ENCODE measurements around the gene CTXN1.

CTXN1 gene

DNA sequence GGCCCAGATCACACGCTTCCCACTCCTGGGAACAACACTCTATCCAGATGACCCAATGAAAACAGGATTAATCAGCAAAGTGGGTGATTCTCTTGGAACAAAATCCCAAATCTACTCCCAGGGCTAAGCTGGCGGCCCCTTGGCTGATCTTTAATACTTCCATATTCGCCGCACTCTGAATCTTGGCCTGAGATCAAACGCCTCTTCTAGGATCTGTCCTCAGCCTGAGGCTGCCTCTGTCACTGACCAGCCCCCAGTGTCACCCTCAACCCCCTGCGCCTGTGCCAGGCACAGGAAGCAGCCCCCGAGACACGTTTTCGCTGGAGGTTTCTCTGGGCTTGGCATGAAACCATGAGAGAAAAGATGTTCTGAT, 2.4 kb upstream of the CTXN1 start:
- DNase-seq (ENCODE audit: low read depth in 1 of 2, low spot score in 1 of 2), result no peak
- no peak for TF ChIP-seq JUND (IDR thresholded peaks at IDR 0.05; ENCODE audit: low read depth)
- in situ Hi-C loops (cut with HindIII; ENCODE audit: low pct_unique_long_range_greater_than_20kb, low sequenced_read_pairs), result no loop called here

DNA sequence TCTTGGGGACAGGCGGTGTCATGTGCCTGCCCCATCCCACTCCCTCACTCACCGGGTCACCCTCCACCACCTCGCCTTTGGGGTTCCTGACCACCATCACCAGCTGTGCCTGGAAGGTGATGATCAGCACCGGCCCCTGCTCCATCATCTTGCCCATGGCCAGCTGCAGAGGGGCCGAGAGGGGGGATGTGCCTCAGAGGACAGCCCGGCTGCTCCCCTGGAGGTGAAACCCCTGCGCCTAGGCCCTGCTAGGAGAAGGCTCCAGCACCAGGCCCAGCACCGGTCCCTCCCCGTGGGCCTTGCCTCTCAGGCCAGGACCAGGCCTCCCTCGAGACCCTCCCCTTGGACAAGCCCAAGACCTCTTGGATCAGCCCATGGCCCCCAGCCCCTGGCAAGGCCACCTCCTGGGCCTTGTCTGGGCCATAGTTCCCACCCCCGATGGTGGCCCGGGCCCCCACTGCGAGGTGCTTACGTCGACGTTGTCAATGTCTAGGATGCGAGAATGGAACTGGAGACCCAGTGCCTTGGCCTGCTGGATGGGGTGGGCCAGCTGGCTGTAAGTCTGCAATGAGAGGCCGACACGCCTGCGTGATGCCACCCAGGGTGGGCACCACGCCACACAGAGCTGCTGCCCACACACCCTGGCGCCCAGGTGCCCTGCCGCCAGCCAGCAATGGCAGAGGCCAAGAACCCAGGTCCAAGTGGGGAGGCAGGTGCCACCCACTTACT, 1.8 kb upstream of the CTXN1 start:
- in situ Hi-C loops (cut with HindIII; ENCODE audit: low pct_unique_long_range_greater_than_20kb, low sequenced_read_pairs), result no loop called here
- DNase-seq (ENCODE audit: low read depth in 1 of 2, low spot score in 1 of 2), result no peak
- no peak for TF ChIP-seq JUND (IDR thresholded peaks at IDR 0.05; ENCODE audit: low read depth)

DNA sequence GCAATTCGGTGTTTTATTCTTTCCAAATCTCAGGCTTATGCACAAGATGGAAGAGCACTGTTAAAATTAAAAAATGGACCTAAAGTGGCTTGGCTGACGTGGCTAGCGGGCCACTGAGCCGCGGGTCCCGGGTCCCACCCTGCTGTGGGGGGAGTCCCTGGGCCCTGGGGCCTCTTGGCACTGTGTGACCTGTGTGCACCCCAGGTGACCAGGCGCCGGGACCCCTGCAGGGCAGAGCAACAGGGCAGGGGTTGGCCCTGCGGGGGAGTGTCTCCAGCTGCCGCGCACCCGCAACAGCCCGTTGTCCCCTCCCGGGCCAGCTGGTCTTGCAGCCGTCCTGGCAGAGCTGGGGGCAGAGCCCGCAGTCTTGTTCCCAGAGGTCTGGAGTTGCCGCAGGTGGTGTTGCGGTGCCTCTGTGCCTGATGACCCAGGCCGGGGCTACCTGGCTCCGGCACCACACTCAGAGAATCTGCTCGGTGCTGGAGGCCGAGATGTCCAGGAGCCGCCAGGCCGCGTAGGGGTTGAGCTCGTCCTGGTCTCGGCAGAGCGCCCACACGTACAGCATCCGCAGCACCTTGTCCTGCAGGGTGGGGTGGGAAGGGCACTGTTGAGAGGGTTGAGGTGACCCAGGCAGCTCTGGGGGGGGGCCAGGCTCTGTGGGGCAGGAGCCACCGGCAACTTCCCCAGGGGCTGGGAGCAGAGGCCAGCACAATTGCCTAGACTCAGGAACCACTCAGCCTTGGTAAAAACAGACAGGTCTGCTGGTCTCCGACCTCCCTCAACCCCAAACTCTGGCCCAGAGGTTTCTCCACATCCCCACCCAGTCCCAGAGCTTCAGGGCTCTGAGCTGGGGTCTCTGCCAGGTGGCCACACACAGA, 1.0 kb upstream of the CTXN1 start:
- in situ Hi-C loops (cut with HindIII; ENCODE audit: low pct_unique_long_range_greater_than_20kb, low sequenced_read_pairs), result no loop called here
- TF ChIP-seq JUND (IDR thresholded peaks at IDR 0.05; ENCODE audit: low read depth), result no peak
- no peak for DNase-seq (ENCODE audit: low read depth in 1 of 2, low spot score in 1 of 2)

DNA sequence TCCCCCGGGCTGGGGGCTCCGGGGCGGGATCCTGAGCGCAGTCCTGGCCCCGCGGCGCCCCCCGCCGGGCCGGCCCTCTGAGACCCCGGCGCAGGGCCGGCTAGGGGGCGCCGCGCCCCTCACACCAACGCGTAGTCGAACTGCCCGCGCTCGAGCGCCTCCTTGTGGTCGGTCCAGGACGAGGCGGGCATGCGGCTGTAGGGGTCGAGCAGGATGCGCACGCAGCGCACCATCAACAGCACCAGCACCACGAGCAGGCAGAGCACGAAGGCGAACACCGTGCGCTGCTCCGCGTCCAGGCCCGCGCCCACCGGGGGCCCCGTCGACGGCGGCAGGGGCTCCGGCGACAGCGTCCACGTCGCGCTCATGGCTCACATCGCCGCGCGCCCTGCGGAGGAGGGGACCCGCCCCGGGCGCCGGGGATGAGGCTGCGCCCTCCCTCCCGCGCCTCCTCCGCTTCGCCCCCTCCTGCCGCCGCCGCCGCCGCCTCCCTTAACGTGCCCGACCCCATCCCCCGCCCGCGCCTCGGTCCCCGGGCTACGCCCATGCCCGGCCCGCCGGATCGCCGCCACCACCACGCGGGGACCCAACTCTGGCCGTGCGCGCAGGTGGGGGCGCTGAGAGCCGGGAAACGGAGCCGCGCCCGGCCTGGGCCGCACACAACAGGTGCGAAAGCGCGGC, 624 bp downstream of the CTXN1 start:
- DNase-seq (ENCODE audit: low read depth in 1 of 2, low spot score in 1 of 2), result peak; percentile 65 to 69
- no peak for TF ChIP-seq JUND (IDR thresholded peaks at IDR 0.05; ENCODE audit: low read depth)
- in situ Hi-C loops (cut with HindIII; ENCODE audit: low pct_unique_long_range_greater_than_20kb, low sequenced_read_pairs), result no loop called here

DNA sequence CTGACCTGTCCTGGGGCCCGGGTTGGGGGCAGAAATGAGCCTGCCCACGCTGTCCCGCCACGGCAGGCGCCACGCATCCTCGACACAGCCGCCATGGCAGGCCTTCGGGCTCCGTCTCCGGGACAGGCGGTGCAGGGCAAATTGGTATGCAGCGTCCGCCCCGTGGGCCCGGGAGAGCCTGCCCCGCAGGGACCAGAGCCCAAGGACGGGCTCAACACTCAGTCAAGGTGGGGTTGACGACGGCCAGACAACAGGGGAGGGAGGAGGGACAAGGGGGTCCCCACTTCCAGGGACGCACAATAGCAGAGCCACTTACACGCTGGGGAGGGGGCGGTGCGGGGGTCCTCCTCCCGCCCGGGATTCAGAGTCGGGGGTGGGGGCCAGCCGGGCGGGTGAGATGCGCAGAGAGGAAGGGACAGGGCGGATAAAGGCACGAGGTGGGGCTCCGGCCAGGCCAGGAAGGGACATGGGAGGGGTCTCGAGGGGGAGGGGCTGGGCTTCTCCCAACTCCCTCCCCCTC, 1.2 kb downstream of the CTXN1 start:
- in situ Hi-C loops (cut with HindIII; ENCODE audit: low pct_unique_long_range_greater_than_20kb, low sequenced_read_pairs), result no loop called here
- TF ChIP-seq JUND (IDR thresholded peaks at IDR 0.05; ENCODE audit: low read depth), result no peak
- no peak for DNase-seq (ENCODE audit: low read depth in 1 of 2, low spot score in 1 of 2)

DNA sequence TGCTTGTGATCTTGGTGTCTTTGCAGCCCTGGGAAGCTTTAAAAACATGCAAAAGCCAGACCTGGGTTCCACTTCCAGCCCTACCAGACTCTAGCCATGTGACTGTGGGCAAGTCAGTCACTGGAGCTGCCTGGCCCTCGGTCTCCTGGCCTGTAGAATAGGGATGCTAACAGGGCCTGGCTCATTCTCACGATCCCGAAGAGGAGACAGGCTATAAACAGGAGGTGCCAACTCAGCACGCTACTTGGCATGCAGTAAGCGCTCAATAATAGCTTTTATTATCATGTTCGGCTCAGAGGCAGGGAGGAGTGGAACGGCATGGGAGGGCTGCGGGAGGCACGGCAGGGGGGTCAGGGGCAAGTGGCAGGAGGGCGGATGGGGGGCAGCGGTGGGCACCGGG, 1.7 kb downstream of the CTXN1 start:
- in situ Hi-C loops (cut with HindIII; ENCODE audit: low pct_unique_long_range_greater_than_20kb, low sequenced_read_pairs), result no loop called here
- no peak for DNase-seq (ENCODE audit: low read depth in 1 of 2, low spot score in 1 of 2)
- TF ChIP-seq JUND (IDR thresholded peaks at IDR 0.05; ENCODE audit: low read depth), result no peak

DNA sequence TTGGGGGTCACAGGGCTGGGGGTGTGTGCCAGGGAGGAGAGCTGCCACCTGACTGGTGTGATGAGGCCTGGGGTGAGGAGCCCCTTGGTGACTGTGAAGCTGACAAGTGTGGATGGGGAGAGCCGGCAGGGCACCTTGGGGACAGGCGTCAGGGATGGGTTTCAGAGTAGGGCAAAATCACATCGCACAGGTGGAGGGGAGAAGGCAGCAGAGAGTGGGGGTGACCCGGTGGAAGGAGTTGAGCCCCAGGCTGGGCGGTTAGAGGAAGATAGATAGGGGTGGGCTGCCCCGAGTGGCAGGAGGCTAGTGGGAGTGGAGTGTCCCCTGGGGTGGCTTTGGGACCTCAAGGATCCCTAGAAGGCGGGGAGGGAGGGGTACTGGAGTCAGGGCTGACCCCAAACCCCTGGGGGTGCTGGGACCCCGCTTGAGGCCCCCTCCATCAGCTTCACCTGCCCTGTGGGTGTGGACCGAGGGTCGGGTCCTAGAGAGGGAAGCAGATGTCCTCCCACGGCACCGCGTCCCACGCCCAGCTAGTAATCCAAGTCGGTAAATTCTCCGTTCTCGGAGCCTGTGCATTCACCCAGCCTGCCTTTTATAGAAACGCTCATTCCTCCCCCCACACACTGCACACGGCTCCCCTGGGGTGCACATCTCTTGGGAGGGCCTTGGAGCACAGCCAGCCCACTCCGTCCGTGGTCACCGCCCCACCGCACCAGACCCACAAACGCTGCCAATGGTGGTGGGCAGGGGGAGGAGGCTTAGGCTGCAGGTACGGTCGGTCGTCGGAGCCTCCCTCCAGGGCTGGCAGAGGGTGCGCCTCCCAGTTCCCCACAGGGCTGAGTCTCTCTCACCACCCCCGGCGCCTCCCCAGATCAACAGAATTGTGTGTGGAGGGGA, 2.4 kb downstream of the CTXN1 start:
- in situ Hi-C loops (cut with HindIII; ENCODE audit: low pct_unique_long_range_greater_than_20kb, low sequenced_read_pairs), result no loop called here

DNA sequence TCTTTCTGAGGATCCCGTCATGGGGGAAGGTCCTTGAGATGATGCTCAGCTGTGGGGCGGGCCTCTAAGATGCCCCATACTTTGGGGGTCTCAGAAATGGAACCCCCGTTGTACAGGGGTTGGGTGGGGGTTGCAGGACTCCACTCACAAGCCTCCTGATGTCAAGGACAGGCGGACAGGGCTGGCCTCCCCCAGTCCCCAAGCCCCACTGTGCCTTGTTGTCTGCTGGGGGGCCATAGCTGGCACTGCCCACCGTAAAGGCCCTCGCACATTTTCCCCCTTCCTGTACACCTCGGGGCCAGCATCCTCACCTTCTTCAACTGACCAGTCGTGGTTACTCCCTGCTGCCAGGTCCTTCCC, 3.1 kb downstream of the CTXN1 start:
- DNase-seq (ENCODE audit: low read depth in 1 of 2, low spot score in 1 of 2), result no peak
- no peak for TF ChIP-seq JUND (IDR thresholded peaks at IDR 0.05; ENCODE audit: low read depth)
- in situ Hi-C loops (cut with HindIII; ENCODE audit: low pct_unique_long_range_greater_than_20kb, low sequenced_read_pairs), result no loop called here

More for the DNA sequence above, 2.4 kb downstream of the CTXN1 start:
- no peak for TF ChIP-seq JUND (IDR thresholded peaks at IDR 0.05; ENCODE audit: low read depth)
- DNase-seq (ENCODE audit: low read depth in 1 of 2, low spot score in 1 of 2), result no peak

DNA sequence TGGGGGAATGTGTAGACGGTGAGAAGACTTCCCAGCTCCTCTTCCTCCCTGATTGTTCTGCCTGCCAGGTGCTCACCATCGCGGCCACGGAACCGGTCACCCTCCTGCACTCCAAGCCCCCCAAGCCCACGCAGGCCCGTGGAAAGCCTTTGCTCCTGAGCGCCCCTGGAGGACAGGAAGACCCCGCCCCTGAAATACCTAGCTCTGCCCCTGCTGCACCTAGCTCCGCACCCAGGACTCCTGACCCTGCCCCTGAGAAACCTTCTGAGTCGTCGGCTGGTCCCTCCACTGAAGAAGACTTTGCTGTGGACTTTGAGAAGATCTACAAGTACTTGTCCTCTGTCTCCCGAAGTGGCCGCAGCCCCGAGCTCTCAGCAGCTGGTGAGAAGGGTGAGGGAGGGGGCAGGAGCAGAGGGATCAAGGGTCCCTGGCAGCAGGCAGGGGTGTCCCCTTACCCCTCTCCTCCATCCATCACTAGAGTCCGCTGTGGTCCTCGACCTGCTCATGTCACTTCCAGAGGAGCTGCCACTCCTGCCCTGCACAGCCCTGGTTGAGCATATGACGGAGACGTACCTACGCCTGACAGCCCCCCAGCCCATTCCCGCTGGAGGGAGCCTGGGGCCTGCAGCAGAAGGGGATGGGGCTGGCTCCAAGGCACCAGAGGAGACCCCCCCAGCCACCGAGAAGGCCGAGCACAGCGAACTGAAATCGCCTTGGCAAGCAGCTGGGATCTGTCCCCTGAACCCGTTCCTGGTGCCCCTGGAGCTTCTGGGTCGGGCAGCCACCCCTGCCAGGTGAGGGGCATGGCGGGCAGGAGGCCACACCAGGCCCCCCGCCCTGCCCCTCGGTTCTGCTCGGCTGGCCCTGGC, 3.7 kb downstream of the CTXN1 start:
- in situ Hi-C loops (cut with HindIII; ENCODE audit: low pct_unique_long_range_greater_than_20kb, low sequenced_read_pairs), result no loop called here
- no peak for TF ChIP-seq JUND (IDR thresholded peaks at IDR 0.05; ENCODE audit: low read depth)
- DNase-seq (ENCODE audit: low read depth in 1 of 2, low spot score in 1 of 2), result no peak

DNA sequence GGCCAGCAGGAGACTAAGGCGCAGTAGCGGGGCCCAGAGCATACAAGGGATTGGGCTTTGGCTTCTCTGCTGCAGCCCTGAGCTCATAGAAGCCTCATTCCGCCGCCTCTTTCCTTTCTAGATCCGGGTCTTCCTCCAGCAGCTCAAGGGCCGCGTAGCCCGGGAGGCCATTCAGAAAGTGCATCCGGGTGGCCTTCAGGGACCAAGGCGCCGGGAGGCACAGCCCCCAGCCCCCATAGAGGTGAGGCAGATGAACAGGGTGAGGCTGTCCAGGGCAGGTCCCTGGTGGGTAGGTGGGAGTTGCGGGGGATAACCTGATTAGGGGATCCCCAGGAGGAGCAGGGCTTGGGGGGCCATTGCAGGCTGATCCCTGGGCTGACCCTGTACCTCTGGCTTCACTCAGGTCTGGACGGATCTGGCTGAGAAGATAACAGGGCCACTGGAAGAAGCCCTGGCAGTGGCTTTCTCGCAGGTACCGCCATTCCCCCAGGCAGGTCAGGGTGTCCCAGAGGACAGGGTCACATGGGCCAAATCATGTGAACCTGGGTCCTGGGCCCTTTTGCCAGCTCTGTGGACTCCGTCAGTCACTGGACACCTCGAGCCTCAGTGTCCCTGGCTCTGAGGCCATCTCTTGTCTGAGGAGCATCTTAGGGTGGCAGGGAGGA, 4.5 kb downstream of the CTXN1 start:
- in situ Hi-C loops (cut with HindIII; ENCODE audit: low pct_unique_long_range_greater_than_20kb, low sequenced_read_pairs), result no loop called here
- DNase-seq (ENCODE audit: low read depth in 1 of 2, low spot score in 1 of 2), result no peak

More for the DNA sequence above, 4.5 kb downstream of the CTXN1 start:
- TF ChIP-seq JUND (IDR thresholded peaks at IDR 0.05; ENCODE audit: low read depth), result no peak
